ENCODE measurements around the gene ACKR1.
A peak's percentile ranks its signal among the peaks of the same experiment; 100 is the strongest.

Gene ACKR1

DNA sequence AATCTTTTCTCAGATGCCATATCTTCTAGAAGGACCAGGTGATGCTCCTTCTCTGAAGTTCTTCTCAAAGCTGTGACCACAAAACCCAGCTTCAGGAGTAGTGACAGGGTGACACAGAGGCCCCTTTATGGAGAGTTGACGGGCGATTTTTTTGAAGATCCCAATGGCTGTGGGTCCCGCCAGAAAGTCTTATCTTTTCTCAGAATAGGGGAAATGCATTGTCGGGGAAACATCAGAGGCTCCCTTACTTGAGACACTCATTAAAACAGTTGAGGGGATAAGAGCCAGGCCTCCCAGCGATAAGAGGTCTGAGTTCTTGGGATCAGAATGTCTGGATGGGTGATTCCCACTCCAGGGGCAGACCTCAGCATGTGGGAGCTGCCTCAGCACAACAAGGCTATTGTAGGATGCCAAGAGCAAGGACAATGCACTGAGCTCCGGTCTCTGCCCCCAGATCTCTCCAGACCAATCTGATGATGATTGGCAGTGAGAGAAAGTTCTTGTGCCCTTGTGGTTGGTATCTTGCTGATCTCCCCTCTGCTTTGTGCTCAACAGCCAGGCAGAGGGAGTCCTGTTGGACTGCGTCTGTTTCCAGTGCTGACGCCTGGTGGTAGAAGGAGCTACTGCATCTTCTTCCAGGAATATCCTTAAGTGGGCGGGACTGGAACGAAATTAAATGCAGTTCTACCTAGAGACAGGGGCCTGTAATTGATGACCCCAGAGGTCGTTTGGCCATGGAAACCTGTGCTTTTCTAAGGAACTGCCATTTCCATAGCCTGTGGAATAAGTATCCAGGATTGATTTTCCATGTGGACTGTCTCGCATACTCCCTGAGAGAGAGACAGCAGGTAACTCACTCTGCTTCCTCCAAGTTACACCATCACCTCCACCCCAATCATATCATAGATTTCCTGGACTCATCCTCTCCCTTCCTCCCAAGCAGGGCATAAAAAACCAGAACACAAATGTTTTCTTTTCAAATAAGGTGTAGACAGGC lies 6.8 kb upstream of the ACKR1 start:
- DNase-seq (ENCODE audit: low spot score), result peak; percentile 59
- in situ Hi-C loops (cut with MboI; ENCODE audit: low sequenced_read_pairs, unreplicated experiment), result no loop called here
- TF ChIP-seq CTCF (IDR thresholded peaks at IDR 0.05; ENCODE audit: borderline replicate concordance, control extremely low read depth, extremely low read depth, insufficient read depth, missing control alignments), result peak; percentile 79

GRCh38 chr1:159199901-159200300 lies 4.8 kb upstream of the ACKR1 start:
- no peak for DNase-seq (ENCODE audit: low spot score)
- in situ Hi-C loops (cut with MboI; ENCODE audit: low sequenced_read_pairs, unreplicated experiment), result no loop called here
- no peak for TF ChIP-seq CTCF (IDR thresholded peaks at IDR 0.05; ENCODE audit: borderline replicate concordance, control extremely low read depth, extremely low read depth, insufficient read depth, missing control alignments)

DNA sequence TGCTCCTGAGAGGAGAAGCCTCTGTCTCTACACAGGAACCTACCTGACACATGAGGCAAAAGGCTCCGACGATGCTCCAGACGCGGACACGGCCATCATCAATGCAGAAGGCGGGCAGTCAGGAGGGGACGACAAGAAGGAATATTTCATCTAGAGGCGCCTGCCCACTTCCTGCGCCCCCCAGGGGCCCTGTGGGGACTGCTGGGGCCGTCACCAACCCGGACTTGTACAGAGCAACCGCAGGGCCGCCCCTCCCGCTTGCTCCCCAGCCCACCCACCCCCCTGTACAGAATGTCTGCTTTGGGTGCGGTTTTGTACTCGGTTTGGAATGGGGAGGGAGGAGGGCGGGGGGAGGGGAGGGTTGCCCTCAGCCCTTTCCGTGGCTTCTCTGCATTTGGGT lies 3.9 kb upstream of the ACKR1 start:
- DNase-seq (ENCODE audit: low spot score), result no peak
- in situ Hi-C loops (cut with MboI; ENCODE audit: low sequenced_read_pairs, unreplicated experiment), result no loop called here
- no peak for TF ChIP-seq CTCF (IDR thresholded peaks at IDR 0.05; ENCODE audit: borderline replicate concordance, control extremely low read depth, extremely low read depth, insufficient read depth, missing control alignments)

- no peak for DNase-seq (ENCODE audit: low spot score)
- no peak for TF ChIP-seq CTCF (IDR thresholded peaks at IDR 0.05; ENCODE audit: borderline replicate concordance, control extremely low read depth, extremely low read depth, insufficient read depth, missing control alignments)
- in situ Hi-C loops (cut with MboI; ENCODE audit: low sequenced_read_pairs, unreplicated experiment), result no loop called here
Observed at GRCh38 chr1:159201642-159202041, 3.0 kb upstream of the ACKR1 start.

DNA sequence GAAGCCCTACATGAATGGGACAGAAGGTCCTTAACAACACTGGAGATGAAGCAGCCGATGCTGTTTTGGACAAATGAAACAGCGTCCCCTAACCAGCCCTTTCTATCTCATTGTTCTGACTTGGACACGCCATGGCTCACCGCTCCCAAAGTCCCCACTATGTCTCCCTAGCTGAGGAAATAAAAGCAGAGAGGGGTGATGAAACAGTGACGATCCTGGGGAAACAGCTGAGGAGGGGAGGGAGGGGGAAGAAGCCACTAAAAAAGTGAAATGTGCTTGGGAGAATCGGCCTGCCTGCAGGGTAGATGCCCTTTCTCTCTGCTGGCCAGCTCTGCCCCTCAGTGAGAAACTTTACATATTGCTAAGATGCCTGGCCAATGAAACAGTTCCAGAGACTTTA lies 1.1 kb upstream of the ACKR1 start:
- in situ Hi-C loops (cut with MboI; ENCODE audit: low sequenced_read_pairs, unreplicated experiment), result no loop called here
- TF ChIP-seq CTCF (IDR thresholded peaks at IDR 0.05; ENCODE audit: borderline replicate concordance, control extremely low read depth, extremely low read depth, insufficient read depth, missing control alignments), result no peak

GRCh38 chr1:159205225-159205624 lies 550 bp downstream of the ACKR1 start:
- in situ Hi-C loops (cut with MboI; ENCODE audit: low sequenced_read_pairs, unreplicated experiment), result no loop called here
- no peak for TF ChIP-seq CTCF (IDR thresholded peaks at IDR 0.05; ENCODE audit: borderline replicate concordance, control extremely low read depth, extremely low read depth, insufficient read depth, missing control alignments)
- DNase-seq (ENCODE audit: low spot score), result no peak

More for the DNA sequence above, 1.1 kb upstream of the ACKR1 start:
- DNase-seq (ENCODE audit: low spot score), result no peak
